B cell (primary cell): ENCODE measurements around the gene AMBRA1. TPM values are rescaled to one million over a fixed set of nuclear protein-coding genes. Genes with fewer than 3 reads are reported as not detected.

Experiments
- ATAC-seq: fragments of 200-7000 bp; cut with Tn5 transposase; one replicate; pipeline ENCODE4 v1.10.0; 2021; ENCODE audit warnings: low read depth, mild to moderate bottlenecking, moderate number of reproducible peaks, moderate library complexity
- CTCF ChIA-PET: fragments of 350-600 bp; sonication (Branson Sonifier 250); formaldehyde crosslinking; loops from one replicate; lab custom pipeline; 2021; ENCODE audit warnings: antibody characterized with exemption, inconsistent platforms; lab: Charles Lee
- POLR2A ChIA-PET: fragments of 350-600 bp; sonication (Branson Sonifier 250); formaldehyde crosslinking; loops from one replicate; lab custom pipeline; 2021; ENCODE audit warnings: antibody characterized with exemption; lab: Charles Lee
- DNase-seq: peaks from one replicate; pipeline ENCODE4 v3.0.0; 2013
- H2AFZ ChIP-seq: 2 replicates; pipeline ENCODE4 v1.6.1; 2012; ENCODE audit warnings: mild to moderate bottlenecking, low read depth, low read length; ENCODE audit not compliant: insufficient read depth, poor library complexity, severe bottlenecking
- H3K27ac ChIP-seq, 2 donors: 1 replicate in 1 of 2; 2 replicates in 1 of 2; pipeline ENCODE4 v1.5.1; 2012 to 2013; ENCODE audit warnings: low read length in 2 of 2, mild to moderate bottlenecking in 2 of 2, moderate library complexity in 1 of 2
- H3K27me3 ChIP-seq, 4 experiments: fragments of 200-600 bp in 1 of 4; sonication (generic) in 1 of 4; replicated peaks in 1 of 4; 1 replicate in 2 of 4; 2 replicates in 2 of 4; pipeline versions ENCODE4 v1.6.1 to v1.7.0; 2013 to 2016; ENCODE audit warnings: low read length in 3 of 4, mild to moderate bottlenecking in 2 of 4, mixed read lengths in 1 of 4, moderate library complexity in 1 of 4; ENCODE audit not compliant: insufficient read depth in 4 of 4, control insufficient read depth in 3 of 4; ENCODE audit errors: control extremely low read depth in 1 of 4
- H3K36me3 ChIP-seq, 2 experiments: replicated peaks in 1 of 2; 1 replicate in 1 of 2; 2 replicates in 1 of 2; pipeline versions ENCODE4 v1.6.1 to v1.7.1; 2013; ENCODE audit warnings: low read length in 1 of 2; ENCODE audit not compliant: insufficient read depth in 2 of 2, control insufficient read depth in 1 of 2; ENCODE audit errors: control extremely low read depth in 1 of 2, extremely low read depth in 1 of 2
- H3K4me1 ChIP-seq, 2 donors: fragments of 200-600 bp in 1 of 2; sonication (generic) in 1 of 2; 1 replicate in 1 of 2; 2 replicates in 1 of 2; pipeline versions ENCODE4 v1.5.1 to v1.6.1; 2013 to 2017; ENCODE audit warnings: low read length in 2 of 2; ENCODE audit not compliant: control insufficient read depth in 2 of 2, insufficient read depth in 2 of 2
- H3K4me2 ChIP-seq: replicated peaks from 2 replicates; pipeline ENCODE3; 2012; ENCODE audit warnings: mild to moderate bottlenecking, low read depth, low read length; ENCODE audit not compliant: poor library complexity, severe bottlenecking
- H3K4me3 ChIP-seq, 5 experiments: fragments of 200-600 bp in 1 of 5; sonication (generic) in 1 of 5; 1 replicate in 3 of 5; 2 replicates in 2 of 5; pipeline versions ENCODE4 v1.5.1 to v1.7.0; 2011 to 2016; ENCODE audit warnings: low read length in 4 of 5, mild to moderate bottlenecking in 4 of 5, low read depth in 2 of 5, control low read depth in 1 of 5, moderate library complexity in 1 of 5; ENCODE audit not compliant: insufficient read depth in 1 of 5; ENCODE audit errors: control extremely low read depth in 1 of 5, extremely low read depth in 1 of 5
- H3K79me2 ChIP-seq: fragments of 200-600 bp; sonication (generic); one replicate; pipeline ENCODE4 v1.6.0; 2016; ENCODE audit warnings: low read length; ENCODE audit not compliant: control insufficient read depth, insufficient read depth
- H3K9ac ChIP-seq: fragments of 200-600 bp; sonication (generic); 2 replicates; pipeline ENCODE4 v1.6.1; 2017; ENCODE audit warnings: mild to moderate bottlenecking, low read length, moderate library complexity
- H3K9me3 ChIP-seq, 3 donors: one replicate each; pipeline versions ENCODE4 v1.6.1 to v1.7.1; 2013; ENCODE audit warnings: low read length in 2 of 3; ENCODE audit not compliant: control insufficient read depth in 2 of 3, insufficient read depth in 1 of 3; ENCODE audit errors: control extremely low read depth in 1 of 3
- H4K20me1 ChIP-seq: 2 replicates; pipeline ENCODE4 v1.6.0; 2012; ENCODE audit warnings: mild to moderate bottlenecking, low read length; ENCODE audit not compliant: insufficient read depth, control insufficient read depth, poor library complexity, severe bottlenecking
- H3K27ac Mint-ChIP-seq: one replicate; pipeline ENCODE4 v1.8.0; 2021; ENCODE audit warnings: mixed read lengths
- H3K27me3 Mint-ChIP-seq: one replicate; pipeline ENCODE4 v1.8.0; 2021; ENCODE audit warnings: mixed read lengths
- H3K4me1 Mint-ChIP-seq: one replicate; pipeline ENCODE4 v1.8.0; 2021; ENCODE audit warnings: mixed read lengths
- H3K4me3 Mint-ChIP-seq: one replicate; pipeline ENCODE4 v1.8.0; 2021; ENCODE audit warnings: mixed read lengths
- H3K9me3 Mint-ChIP-seq: one replicate; pipeline ENCODE4 v1.8.0; 2022; ENCODE audit warnings: mixed read lengths; ENCODE audit not compliant: insufficient read depth
- CTCF ChIP-seq: fragments of 200-600 bp; IDR thresholded peaks from one replicate; pipeline ENCODE4 v1.8.0; 2022; ENCODE audit warnings: antibody characterized with exemption, mild to moderate bottlenecking
- EZH2 ChIP-seq: IDR thresholded peaks from 2 replicates; pipeline ENCODE4 v1.6.1; 2012; ENCODE audit warnings: borderline replicate concordance, low read depth, mild to moderate bottlenecking, moderate library complexity, low read length; ENCODE audit not compliant: insufficient read depth, poor library complexity, severe bottlenecking
- WGBS: methylation state at CpG from one replicate; pipeline ENCODE4 v1.1.5; 2013; ENCODE audit warnings: missing lambda C conversion rate; ENCODE audit not compliant: insufficient coverage; 5-methylcytosine and 5-hydroxymethylcytosine counted together
- intact Hi-C: fragments of 100-400 bp; cut with micrococcal nuclease; formaldehyde crosslinking; loops from one replicate; pipeline ENCODE4 v1.10.0; 2022
- polyA plus RNA-seq: library from polyadenylated mRNA; depleted of rRNA; stranded (reverse); fragments of >200 nt; gene quantifications from 2 replicates; pipeline ENCODE4 v1.2.3, GENCODE V29; 2012
- total RNA-seq, 2 donors: library from RNA; stranded (reverse); fragments of 120-200 nt in 1 of 2; gene quantifications; 1 replicate in 1 of 2; 2 replicates in 1 of 2; pipeline versions ENCODE4 v1.2.3 to v1.2.4, GENCODE V29; 2013 to 2022

AMBRA1 gene
- total and polyA plus RNA-seq, 2 donors (not counting 1 experiment from before 2014, with no cell fraction given) = 13.8 to 36.1 TPM

- Histone ChIP-seq H3K9me3 (no peaks in the 10 kb centered on the region), H3K36me3 (no peaks in the 10 kb centered on the region), H3K79me2 (peaks cover 57% of the 10 kb centered on the region), H4K20me1 (peaks cover 33% of the 10 kb centered on the region), H3K4me2 (peak overlapping the region; percentile 99), H3K27me3 (no peaks in the 10 kb centered on the region), H3K9ac (peak overlapping the region; percentile 94), H3K4me1 (peaks cover 18 to 21% of the 10 kb centered on the region in 2 donors), H2AFZ (peak overlapping the region; percentile 86), H3K27ac (peak overlapping the region; percentile 58 to 78), H3K4me3 (peak overlapping the region; percentile 71 to 98 (median 80))
- POLR2A ChIA-PET = interaction anchor here (0.9 to 1.9 kb wide), 3 partner anchors 20 to 34 kb away, joined by 5 to 10 read pairs (median 6); partner anchors contain the start of genes ATG13 and HARBI1
- ATAC-seq (no peak), DNase-seq (no peak)
- H3K27ac Mint-ChIP-seq = peak overlapping the region; percentile 91
- TF ChIP-seq CTCF (no peak), EZH2 (no peak)
- peaks cover 33% of the 10 kb centered on the region for H3K4me1 Mint-ChIP-seq
- WGBS = 61% methylated on average over 2 of the region's 3 CpGs
- H3K9me3 Mint-ChIP-seq = no peaks in the 10 kb centered on the region
- intact Hi-C loops = loop anchor here (1.0 kb wide), 2 partner anchors 23 to 106 kb away; partner anchors contain the start of genes ARHGAP1, ATG13 and HARBI1
- peak overlapping the region; percentile 93 for H3K4me3 Mint-ChIP-seq
- CTCF ChIA-PET = interaction anchor here (1.2 to 1.6 kb wide), 5 partner anchors 23 to 106 kb away, joined by 3 to 9 read pairs (median 3); partner anchors contain the start of genes ARHGAP1, ATG13, HARBI1 and ZNF408
- H3K27me3 Mint-ChIP-seq = no peaks in the 10 kb centered on the region
These were observed 514 bp upstream of the AMBRA1 start for GRCh38 chr11:46594374-46594700.
